RCC 7860 (cell line): ENCODE results near the gene SF3B2.
A peak's percentile ranks its signal among the peaks of the same experiment; 100 is the strongest.
"Not testable (repeated sequence)": the region's sequence is repeated elsewhere in the genome, so short reads cannot be mapped to it uniquely, and the experiment has no call there.

Experiments used
- DNase-seq: peaks from one replicate; pipeline ENCODE4 v3.0.0-alpha.2; 2015; ENCODE audit warnings: low spot score
- FAIRE-seq: peaks from 2 replicates; lab custom pipeline; 2012; peaks lifted over from hg19 to GRCh38; lab: Jason Lieb, UNC

The SF3B2 gene

GRCh38 chr11:66072518-66072917 lies 20.4 kb downstream of the SF3B2 start:
- DNase-seq (no peak), FAIRE-seq (no peak)

- FAIRE-seq = no peak
- no peak for DNase-seq
Observed at GRCh38 chr11:66073669-66074068, 21.5 kb downstream of the SF3B2 start.

- FAIRE-seq (no peak), DNase-seq (no peak)
Observed at GRCh38 chr11:66075273-66075672, 23.1 kb downstream of the SF3B2 start.

- no peak for FAIRE-seq
- no peak for DNase-seq
Observed at GRCh38 chr11:66076561-66076960, 24.4 kb downstream of the SF3B2 start.

- no peak for FAIRE-seq
- DNase-seq = no peak
Observed at GRCh38 chr11:66077927-66078326, 25.8 kb downstream of the SF3B2 start.

GRCh38 chr11:66078949-66079348 lies 26.8 kb downstream of the SF3B2 start:
- not testable (repeated sequence) for FAIRE-seq, DNase-seq

GRCh38 chr11:66080055-66080817 lies 28.1 kb downstream of the SF3B2 start:
- peak; percentile 10 for DNase-seq
- no peak for FAIRE-seq

- no peak for DNase-seq
- FAIRE-seq = no peak
Observed at GRCh38 chr11:66081505-66081904, 29.3 kb downstream of the SF3B2 start.

- FAIRE-seq (no peak), DNase-seq (no peak)
Observed at GRCh38 chr11:66082946-66083698, 31.0 kb downstream of the SF3B2 start.

GRCh38 chr11:66083767-66084166 lies 31.6 kb downstream of the SF3B2 start:
- FAIRE-seq = no peak
- DNase-seq = no peak

- DNase-seq (no peak), FAIRE-seq (no peak)
Observed at GRCh38 chr11:66084821-66085475, 32.8 kb downstream of the SF3B2 start.

- no peak for FAIRE-seq
- DNase-seq = no peak
Observed at GRCh38 chr11:66087148-66087908, 35.2 kb downstream of the SF3B2 start.

GRCh38 chr11:66089067-66089466 lies 36.9 kb downstream of the SF3B2 start:
- FAIRE-seq (no peak), DNase-seq (no peak)

- DNase-seq (no peak), FAIRE-seq (no peak)
Observed at GRCh38 chr11:66090288-66090687, 38.1 kb downstream of the SF3B2 start.

GRCh38 chr11:66092125-66092524 lies 40.0 kb downstream of the SF3B2 start:
- not testable (repeated sequence) for DNase-seq, FAIRE-seq

- FAIRE-seq, DNase-seq: not testable (repeated sequence)
Observed at GRCh38 chr11:66099746-66100145, 47.6 kb downstream of the SF3B2 start.

- peak; percentile 9 for DNase-seq
- FAIRE-seq = no peak
Observed at GRCh38 chr11:66100272-66101065, 48.3 kb downstream of the SF3B2 start.

- DNase-seq = no peak
- FAIRE-seq = no peak
Observed at GRCh38 chr11:66101066-66101464, 48.9 kb downstream of the SF3B2 start.

GRCh38 chr11:66104057-66104638 lies 52.0 kb downstream of the SF3B2 start:
- FAIRE-seq (no peak), DNase-seq (no peak)
